NCI-H2171 treated with DMSO at 0.1 percent for 48 hours (cell line): Measurements from ENCODE around the gene UBQLNL.

Experiments used
- DNase-seq: peaks from one replicate; lab custom pipeline; 2025; lab: John Stamatoyannopoulos, UW

Gene UBQLNL

GRCh38 chr11:5507177-5507932 lies 9.1 kb downstream of the UBQLNL start:
- DNase-seq: no peak

GRCh38 chr11:5505363-5506048 lies 11.0 kb downstream of the UBQLNL start:
- no peak for DNase-seq

- DNase-seq: no peak
Measured at GRCh38 chr11:5504403-5504921, 12.0 kb downstream of the UBQLNL start.

- no peak for DNase-seq
Measured at GRCh38 chr11:5500393-5500801, 16.1 kb downstream of the UBQLNL start.

GRCh38 chr11:5499671-5500070 lies 16.8 kb downstream of the UBQLNL start:
- DNase-seq: no peak

GRCh38 chr11:5489576-5490357 lies 26.7 kb downstream of the UBQLNL start:
- no peak for DNase-seq

GRCh38 chr11:5488798-5489399 lies 27.6 kb downstream of the UBQLNL start:
- DNase-seq: no peak

- no peak for DNase-seq
Measured at GRCh38 chr11:5488385-5488784, 28.1 kb downstream of the UBQLNL start, which contains the start of gene OR52D1. TSS of gene OR52D1 (plus strand) at chr11:5488685. CDS start at chr11:5488707, 22 bp downstream.

GRCh38 chr11:5486421-5486820 lies 30.1 kb downstream of the UBQLNL start:
- DNase-seq: no peak

- DNase-seq: no peak
Measured at GRCh38 chr11:5486003-5486402, 30.5 kb downstream of the UBQLNL start.

- no peak for DNase-seq
Measured at GRCh38 chr11:5476186-5476819, 40.2 kb downstream of the UBQLNL start.

GRCh38 chr11:5473921-5474320 lies 42.6 kb downstream of the UBQLNL start:
- DNase-seq: no peak

GRCh38 chr11:5467527-5467926 lies 49.0 kb downstream of the UBQLNL start:
- DNase-seq: no peak
